Nephron progenitor cell (in vitro differentiated cells): ENCODE data around the gene CLCNKB.

Source experiments
- DNase-seq: peaks from one replicate; pipeline ENCODE4 v3.0.0; 2021
- H3K27ac Mint-ChIP-seq: 2 replicates; pipeline ENCODE4 v1.8.0; 2021; ENCODE audit warnings: mild to moderate bottlenecking, moderate library complexity, mixed read lengths
- H3K27me3 Mint-ChIP-seq: 2 replicates; pipeline ENCODE4 v1.8.0; 2021; ENCODE audit warnings: mild to moderate bottlenecking, low read depth, mixed read lengths; ENCODE audit not compliant: poor library complexity
- H3K36me3 Mint-ChIP-seq: 2 replicates; pipeline ENCODE4 v1.8.0; 2021; ENCODE audit warnings: low read depth, mixed read lengths
- H3K4me1 Mint-ChIP-seq: 2 replicates; pipeline ENCODE4 v1.8.0; 2021; ENCODE audit warnings: mixed read lengths
- H3K4me3 Mint-ChIP-seq: 2 replicates; pipeline ENCODE4 v1.8.0; 2021; ENCODE audit warnings: mild to moderate bottlenecking, moderate library complexity, mixed read lengths
- H3K9me3 Mint-ChIP-seq: 2 replicates; pipeline ENCODE4 v1.8.0; 2021; ENCODE audit warnings: mild to moderate bottlenecking, moderate library complexity, mixed read lengths
- TF ChIP-seq, protein P1 (sequence below): fragments of 200-600 bp; sonication (generic); IDR thresholded peaks from 2 replicates; pipeline ENCODE4 v1.5.0; 2021; ENCODE audit warnings: antibody characterized with exemption

Gene CLCNKB

DNA sequence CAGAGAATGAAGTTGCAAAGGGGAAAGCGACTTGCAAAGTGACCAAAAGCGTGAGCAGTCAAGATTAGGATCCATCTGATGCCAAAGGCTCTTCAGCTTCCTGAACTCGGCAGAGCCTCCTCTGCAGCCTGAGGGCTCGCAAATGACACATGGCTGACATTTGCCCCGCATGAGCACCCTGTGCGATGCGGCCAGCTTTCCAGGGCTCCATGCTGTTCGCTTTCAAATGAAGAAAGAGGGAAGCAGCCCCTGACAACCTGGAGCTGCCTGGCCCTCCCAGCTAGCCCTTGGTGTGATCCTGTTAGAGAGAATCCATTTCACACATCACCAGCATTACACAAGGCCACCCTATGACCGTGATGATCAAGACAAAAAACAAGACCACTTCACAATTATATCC lies 50.0 kb downstream of the CLCNKB start:
- Mint-ChIP-seq H3K27ac (no peak overlapping the region), H3K27me3 (peaks cover 24% of the 10 kb centered on the region), H3K4me1 (peaks cover 53% of the 10 kb centered on the region), H3K4me3 (no peak overlapping the region), H3K36me3 (no peaks in the 10 kb centered on the region), H3K9me3 (no peaks in the 10 kb centered on the region)
- TF ChIP-seq, protein P1, sequence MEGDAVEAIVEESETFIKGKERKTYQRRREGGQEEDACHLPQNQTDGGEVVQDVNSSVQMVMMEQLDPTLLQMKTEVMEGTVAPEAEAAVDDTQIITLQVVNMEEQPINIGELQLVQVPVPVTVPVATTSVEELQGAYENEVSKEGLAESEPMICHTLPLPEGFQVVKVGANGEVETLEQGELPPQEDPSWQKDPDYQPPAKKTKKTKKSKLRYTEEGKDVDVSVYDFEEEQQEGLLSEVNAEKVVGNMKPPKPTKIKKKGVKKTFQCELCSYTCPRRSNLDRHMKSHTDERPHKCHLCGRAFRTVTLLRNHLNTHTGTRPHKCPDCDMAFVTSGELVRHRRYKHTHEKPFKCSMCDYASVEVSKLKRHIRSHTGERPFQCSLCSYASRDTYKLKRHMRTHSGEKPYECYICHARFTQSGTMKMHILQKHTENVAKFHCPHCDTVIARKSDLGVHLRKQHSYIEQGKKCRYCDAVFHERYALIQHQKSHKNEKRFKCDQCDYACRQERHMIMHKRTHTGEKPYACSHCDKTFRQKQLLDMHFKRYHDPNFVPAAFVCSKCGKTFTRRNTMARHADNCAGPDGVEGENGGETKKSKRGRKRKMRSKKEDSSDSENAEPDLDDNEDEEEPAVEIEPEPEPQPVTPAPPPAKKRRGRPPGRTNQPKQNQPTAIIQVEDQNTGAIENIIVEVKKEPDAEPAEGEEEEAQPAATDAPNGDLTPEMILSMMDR: no peak
- DNase-seq: no peak

DNA sequence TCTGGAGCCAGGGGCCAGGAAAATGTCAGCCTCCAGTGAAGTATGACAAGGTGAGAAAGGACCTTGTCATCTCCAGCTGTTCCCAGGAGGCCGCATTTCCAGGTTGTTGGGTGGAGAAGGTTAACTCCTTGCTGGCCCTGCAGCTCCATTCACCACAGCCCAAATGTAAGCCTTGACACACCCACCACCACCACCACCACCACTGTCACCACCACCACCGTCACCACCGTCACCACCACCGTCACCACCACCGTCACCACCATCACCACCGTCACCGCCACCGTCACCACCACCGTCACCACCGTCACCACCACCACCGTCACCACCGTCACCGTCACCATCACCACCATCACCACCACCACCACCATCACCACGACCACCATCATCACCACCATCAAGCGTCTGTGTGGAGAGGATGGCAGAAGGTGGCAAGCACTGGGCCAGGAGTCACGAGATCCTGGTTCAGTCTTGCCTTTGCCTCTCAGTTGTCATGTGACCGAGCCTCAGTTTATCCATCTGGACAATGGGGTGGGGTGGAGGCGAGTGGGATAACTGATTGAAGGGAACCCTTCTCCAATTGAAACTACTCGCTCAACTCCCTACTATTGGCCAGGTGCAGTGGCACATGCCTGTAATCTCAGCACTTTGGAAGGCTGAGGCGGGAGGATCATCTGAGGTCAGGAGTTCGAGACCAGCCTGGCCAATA lies 51.0 kb downstream of the CLCNKB start:
- H3K4me1 Mint-ChIP-seq: peaks cover 45% of the 10 kb centered on the region
- H3K36me3 Mint-ChIP-seq: no peaks in the 10 kb centered on the region
- H3K27ac Mint-ChIP-seq: peak overlapping the region; percentile 57
- H3K9me3 Mint-ChIP-seq: peaks cover 4% of the 10 kb centered on the region
- TF ChIP-seq, protein P1: no peak
- no peak overlapping the region for H3K4me3 Mint-ChIP-seq
- DNase-seq: no peak
- peaks cover 24% of the 10 kb centered on the region for H3K27me3 Mint-ChIP-seq

DNA sequence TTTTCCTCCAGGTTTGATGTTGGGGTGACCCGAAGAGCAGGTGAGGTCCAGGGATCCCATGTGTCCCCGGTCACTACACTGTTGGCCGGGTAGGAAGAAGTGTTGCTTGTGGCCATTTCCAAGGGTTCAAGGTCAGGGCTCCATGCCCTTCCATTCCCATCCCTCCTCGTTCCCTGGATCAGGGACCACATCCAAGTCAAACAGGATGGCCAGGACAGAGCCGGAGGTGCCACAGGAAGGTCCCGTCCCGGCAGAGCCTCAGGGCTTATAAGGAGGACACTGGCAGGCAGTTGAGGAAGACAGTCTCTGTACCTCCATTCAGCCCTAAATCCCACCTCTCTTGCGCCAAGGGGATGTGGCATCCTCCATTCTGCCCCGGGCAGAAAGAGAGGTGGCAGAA lies 51.9 kb downstream of the CLCNKB start:
- H3K4me3 Mint-ChIP-seq: no peak overlapping the region
- H3K9me3 Mint-ChIP-seq: peaks cover 10% of the 10 kb centered on the region
- TF ChIP-seq, protein P1: no peak
- peaks cover 37% of the 10 kb centered on the region for H3K4me1 Mint-ChIP-seq
- no peaks in the 10 kb centered on the region for H3K36me3 Mint-ChIP-seq
- DNase-seq: no peak
- H3K27ac Mint-ChIP-seq: no peak overlapping the region
- H3K27me3 Mint-ChIP-seq: peaks cover 21% of the 10 kb centered on the region

DNA sequence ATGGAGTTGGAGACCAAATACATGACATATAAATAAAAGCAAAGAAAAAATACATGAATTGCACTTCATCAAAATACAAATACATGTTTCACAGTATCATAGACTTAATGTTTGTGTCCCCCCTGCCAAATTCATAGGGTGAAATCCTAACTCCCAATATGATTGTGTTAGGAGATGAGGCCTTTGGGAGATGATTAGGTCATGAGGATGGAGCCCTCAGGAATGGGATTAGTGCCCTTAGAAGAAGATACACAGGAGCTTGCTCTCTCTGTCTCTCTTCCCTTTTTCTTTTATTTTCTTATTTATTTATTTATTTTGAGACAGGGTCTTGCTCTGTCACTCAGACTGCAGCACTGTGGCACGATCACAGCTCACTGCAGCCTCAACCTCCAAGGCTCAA lies 55.8 kb downstream of the CLCNKB start:
- DNase-seq: no peak
- Mint-ChIP-seq H3K27ac (no peak overlapping the region), H3K4me1 (peaks cover 24% of the 10 kb centered on the region), H3K4me3 (no peak overlapping the region), H3K27me3 (peaks cover 18% of the 10 kb centered on the region), H3K36me3 (no peaks in the 10 kb centered on the region), H3K9me3 (peaks cover 33% of the 10 kb centered on the region)
- TF ChIP-seq, protein P1: no peak

DNA sequence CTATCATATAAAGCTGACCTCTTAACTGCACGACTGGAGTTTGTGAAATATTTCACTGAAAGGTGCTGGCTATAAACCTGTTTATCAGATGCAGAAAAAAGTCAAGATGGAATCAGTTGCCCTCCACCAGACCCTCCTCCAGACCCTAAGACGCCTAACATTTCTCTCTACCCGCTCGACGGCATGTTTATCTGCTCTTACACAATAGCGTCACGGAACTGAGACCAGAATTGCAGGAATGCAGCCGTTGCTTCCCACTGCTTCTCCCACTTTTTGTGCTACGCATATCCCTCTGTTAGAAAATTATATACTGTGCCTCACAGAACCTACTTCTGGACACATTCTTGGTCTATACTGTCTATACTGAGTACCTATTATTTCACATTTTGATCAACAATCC lies 58.0 kb downstream of the CLCNKB start:
- TF ChIP-seq, protein P1: no peak
- Mint-ChIP-seq H3K9me3 (peaks cover 34% of the 10 kb centered on the region), H3K36me3 (no peaks in the 10 kb centered on the region), H3K27me3 (peaks cover 4% of the 10 kb centered on the region), H3K4me1 (peaks cover 14% of the 10 kb centered on the region), H3K4me3 (no peak overlapping the region), H3K27ac (no peak overlapping the region)
- no peak for DNase-seq
